ENCODE results near the gene XKR7.

The XKR7 gene

DNA sequence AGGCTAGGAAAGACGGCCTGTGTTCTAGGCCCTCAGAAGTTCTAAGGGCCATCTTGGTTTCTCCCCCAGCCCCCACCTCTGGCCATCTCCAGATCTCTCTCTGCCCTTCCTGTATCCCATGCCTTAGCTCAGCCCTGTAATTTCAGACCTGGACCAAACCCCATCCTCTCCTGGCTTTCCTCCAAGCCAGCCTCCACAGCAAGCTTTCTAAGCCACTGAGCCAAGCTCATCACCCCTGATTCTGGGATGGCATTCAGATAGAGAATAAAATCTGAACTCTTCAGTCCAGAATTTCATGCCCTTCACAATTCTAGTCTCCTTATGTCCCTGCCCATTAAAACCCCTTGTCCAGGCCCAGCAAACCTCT lies 23.4 kb downstream of the XKR7 start:
- H3K36me3 ChIP-seq (ENCODE audit: control insufficient read depth in 1 of 2, insufficient read depth in 2 of 2, low read depth in 1 of 2, low read length in 2 of 2): no peaks in the 10 kb centered on the region
- no peaks in the 10 kb centered on the region for H3K9me3 ChIP-seq (ENCODE audit: control insufficient read depth, low read length)
- peaks cover 3% of the 10 kb centered on the region for H3K4me1 ChIP-seq (ENCODE audit: control insufficient read depth, insufficient read depth, low read depth, low read length)
- H3K4me3 ChIP-seq (ENCODE audit: insufficient read depth in 1 of 2, low read depth in 1 of 2, low read length in 2 of 2): no peak overlapping the region
- H3K9ac ChIP-seq (ENCODE audit: low read length): no peak overlapping the region
- no peak for DNase-seq
- H3K27me3 ChIP-seq (ENCODE audit: control insufficient read depth in 1 of 2, insufficient read depth in 1 of 2, low read length in 2 of 2): peaks cover 53 to 55% of the 10 kb centered on the region in 2 experiments
- H2BK15ac ChIP-seq (ENCODE audit: low read depth, poor library complexity, severe bottlenecking): no peak overlapping the region
- no peak overlapping the region for H2BK12ac ChIP-seq (ENCODE audit: low read length in 2 of 2)
- H2BK120ac ChIP-seq (ENCODE audit: low read depth, low read length): no peak overlapping the region
- no peak overlapping the region for H3K18ac ChIP-seq (ENCODE audit: low read depth in 1 of 2, low read length in 2 of 2)
- H4K91ac ChIP-seq (ENCODE audit: low read length): no peak overlapping the region
- 60% methylated on average over 1 of the region's 1 CpG for WGBS
- H3K79me1 ChIP-seq (replicated peaks; ENCODE audit: low read length, poor library complexity, severe bottlenecking): no peaks in the 10 kb centered on the region
- H2BK5ac ChIP-seq (ENCODE audit: low read depth, low read length, poor library complexity, severe bottlenecking): no peak overlapping the region
- H3K4me2 ChIP-seq (ENCODE audit: low read length, poor library complexity, severe bottlenecking): no peak overlapping the region
- H3K23ac ChIP-seq (ENCODE audit: low read length in 2 of 2): no peak overlapping the region
- no peak overlapping the region for H4K8ac ChIP-seq (ENCODE audit: low read length)
- H2AFZ ChIP-seq (ENCODE audit: low read depth, low read length): no peak overlapping the region
- no peak overlapping the region for H3K27ac ChIP-seq (ENCODE audit: low read length, poor library complexity, severe bottlenecking)
- H3K14ac ChIP-seq (ENCODE audit: low read length in 2 of 2): no peak overlapping the region
- H3K4ac ChIP-seq (ENCODE audit: low read depth in 1 of 2, low read length in 2 of 2): no peak overlapping the region
- H2AK5ac ChIP-seq (ENCODE audit: low read length, severe bottlenecking): no peak overlapping the region

DNA sequence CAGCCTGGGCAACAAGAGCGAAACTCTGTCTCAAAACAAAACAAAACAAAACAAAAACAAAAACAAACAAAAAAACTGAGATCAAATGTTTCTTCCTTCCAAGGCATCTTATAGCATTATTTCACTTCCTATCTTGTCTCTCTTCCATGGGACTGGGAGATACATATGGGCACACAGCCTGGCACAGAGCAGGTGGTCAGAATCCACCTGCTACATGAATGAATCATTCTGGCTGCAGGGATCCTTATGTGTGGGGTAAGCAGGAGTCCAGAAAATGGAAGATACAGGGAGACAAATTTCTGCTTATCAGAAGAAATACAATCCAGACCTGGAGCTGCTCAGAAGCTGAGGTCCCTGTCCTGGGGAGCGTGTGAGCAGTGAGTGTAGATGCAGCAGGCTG lies 24.1 kb downstream of the XKR7 start:
- H2BK120ac ChIP-seq (ENCODE audit: low read depth, low read length): no peak overlapping the region
- no peak overlapping the region for H3K14ac ChIP-seq (ENCODE audit: low read length in 2 of 2)
- no peak overlapping the region for H3K4me3 ChIP-seq (ENCODE audit: insufficient read depth in 1 of 2, low read depth in 1 of 2, low read length in 2 of 2)
- H2BK15ac ChIP-seq (ENCODE audit: low read depth, poor library complexity, severe bottlenecking): no peak overlapping the region
- no peak overlapping the region for H3K18ac ChIP-seq (ENCODE audit: low read depth in 1 of 2, low read length in 2 of 2)
- no peaks in the 10 kb centered on the region for H3K36me3 ChIP-seq (ENCODE audit: control insufficient read depth in 1 of 2, insufficient read depth in 2 of 2, low read depth in 1 of 2, low read length in 2 of 2)
- H3K4ac ChIP-seq (ENCODE audit: low read depth in 1 of 2, low read length in 2 of 2): no peak overlapping the region
- H2AFZ ChIP-seq (ENCODE audit: low read depth, low read length): no peak overlapping the region
- H3K23ac ChIP-seq (ENCODE audit: low read length in 2 of 2): no peak overlapping the region
- H2BK5ac ChIP-seq (ENCODE audit: low read depth, low read length, poor library complexity, severe bottlenecking): no peak overlapping the region
- H4K91ac ChIP-seq (ENCODE audit: low read length): no peak overlapping the region
- no peaks in the 10 kb centered on the region for H3K79me1 ChIP-seq (replicated peaks; ENCODE audit: low read length, poor library complexity, severe bottlenecking)
- H3K27ac ChIP-seq (ENCODE audit: low read length, poor library complexity, severe bottlenecking): no peak overlapping the region
- no peak overlapping the region for H2AK5ac ChIP-seq (ENCODE audit: low read length, severe bottlenecking)
- DNase-seq: no peak
- H3K4me2 ChIP-seq (ENCODE audit: low read length, poor library complexity, severe bottlenecking): no peak overlapping the region
- H3K27me3 ChIP-seq (ENCODE audit: control insufficient read depth in 1 of 2, insufficient read depth in 1 of 2, low read length in 2 of 2): peaks cover 54 to 62% of the 10 kb centered on the region in 2 experiments
- no peak overlapping the region for H3K9ac ChIP-seq (ENCODE audit: low read length)
- H2BK12ac ChIP-seq (ENCODE audit: low read length in 2 of 2): no peak overlapping the region
- no peaks in the 10 kb centered on the region for H3K9me3 ChIP-seq (ENCODE audit: control insufficient read depth, low read length)
- no peak overlapping the region for H4K8ac ChIP-seq (ENCODE audit: low read length)
- H3K4me1 ChIP-seq (ENCODE audit: control insufficient read depth, insufficient read depth, low read depth, low read length): peaks cover 3% of the 10 kb centered on the region
- WGBS: 76% methylated on average over 2 of the region's 2 CpGs

DNA sequence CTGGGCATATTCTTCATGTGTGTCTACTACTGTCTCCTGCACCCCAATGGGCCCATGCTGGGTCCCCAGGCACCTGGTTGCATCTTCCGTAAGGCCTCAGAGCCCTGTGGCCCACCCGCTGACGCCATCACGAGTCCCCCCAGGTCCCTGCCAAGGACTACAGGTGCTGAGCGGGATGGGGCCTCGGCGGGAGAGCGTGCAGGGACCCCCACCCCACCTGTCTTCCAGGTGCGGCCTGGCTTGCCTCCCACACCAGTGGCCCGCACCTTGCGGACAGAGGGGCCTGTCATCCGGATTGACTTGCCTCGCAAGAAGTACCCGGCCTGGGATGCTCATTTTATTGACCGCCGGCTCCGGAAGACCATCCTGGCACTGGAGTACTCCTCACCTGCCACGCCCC lies 29.0 kb downstream of the XKR7 start:
- Histone ChIP-seq H3K4ac (ENCODE audit: low read depth in 1 of 2, low read length in 2 of 2) (no peak overlapping the region), H3K23ac (ENCODE audit: low read length in 2 of 2) (no peak overlapping the region), H2BK120ac (ENCODE audit: low read depth, low read length) (no peak overlapping the region), H3K9ac (ENCODE audit: low read length) (no peak overlapping the region), H2AK5ac (ENCODE audit: low read length, severe bottlenecking) (no peak overlapping the region), H3K79me1 (replicated peaks; ENCODE audit: low read length, poor library complexity, severe bottlenecking) (no peaks in the 10 kb centered on the region), H3K4me3 (ENCODE audit: insufficient read depth in 1 of 2, low read depth in 1 of 2, low read length in 2 of 2) (no peak overlapping the region), H4K8ac (ENCODE audit: low read length) (no peak overlapping the region), H3K9me3 (ENCODE audit: control insufficient read depth, low read length) (no peaks in the 10 kb centered on the region), H3K27ac (ENCODE audit: low read length, poor library complexity, severe bottlenecking) (no peak overlapping the region), H4K91ac (ENCODE audit: low read length) (no peak overlapping the region), H2BK15ac (ENCODE audit: low read depth, poor library complexity, severe bottlenecking) (no peak overlapping the region), H3K14ac (ENCODE audit: low read length in 2 of 2) (no peak overlapping the region), H3K4me1 (ENCODE audit: control insufficient read depth, insufficient read depth, low read depth, low read length) (peaks cover 3% of the 10 kb centered on the region), H3K4me2 (ENCODE audit: low read length, poor library complexity, severe bottlenecking) (no peak overlapping the region), H2AFZ (ENCODE audit: low read depth, low read length) (no peak overlapping the region), H2BK12ac (ENCODE audit: low read length in 2 of 2) (no peak overlapping the region), H3K36me3 (ENCODE audit: control insufficient read depth in 1 of 2, insufficient read depth in 2 of 2, low read depth in 1 of 2, low read length in 2 of 2) (no peaks in the 10 kb centered on the region), H3K27me3 (ENCODE audit: control insufficient read depth in 1 of 2, insufficient read depth in 1 of 2, low read length in 2 of 2) (peaks cover 88 to 95% of the 10 kb centered on the region in 2 experiments), H2BK5ac (ENCODE audit: low read depth, low read length, poor library complexity, severe bottlenecking) (no peak overlapping the region), H3K18ac (ENCODE audit: low read depth in 1 of 2, low read length in 2 of 2) (no peak overlapping the region)
- no peak for DNase-seq
- 91% methylated on average over 18 of the region's 18 CpGs for WGBS

- no peak overlapping the region for H2BK15ac ChIP-seq (ENCODE audit: low read depth, poor library complexity, severe bottlenecking)
- peaks cover 85 to 95% of the 10 kb centered on the region in 2 experiments for H3K27me3 ChIP-seq (ENCODE audit: control insufficient read depth in 1 of 2, insufficient read depth in 1 of 2, low read length in 2 of 2)
- H4K91ac ChIP-seq (ENCODE audit: low read length): no peak overlapping the region
- no peak overlapping the region for H2BK5ac ChIP-seq (ENCODE audit: low read depth, low read length, poor library complexity, severe bottlenecking)
- no peaks in the 10 kb centered on the region for H3K79me1 ChIP-seq (replicated peaks; ENCODE audit: low read length, poor library complexity, severe bottlenecking)
- H3K9me3 ChIP-seq (ENCODE audit: control insufficient read depth, low read length): no peaks in the 10 kb centered on the region
- H3K4ac ChIP-seq (ENCODE audit: low read depth in 1 of 2, low read length in 2 of 2): no peak overlapping the region
- no peak overlapping the region for H2AFZ ChIP-seq (ENCODE audit: low read depth, low read length)
- WGBS: 47% methylated on average over 2 of the region's 2 CpGs
- H3K4me2 ChIP-seq (ENCODE audit: low read length, poor library complexity, severe bottlenecking): no peak overlapping the region
- no peak overlapping the region for H2BK12ac ChIP-seq (ENCODE audit: low read length in 2 of 2)
- no peak overlapping the region for H4K8ac ChIP-seq (ENCODE audit: low read length)
- no peak overlapping the region for H3K23ac ChIP-seq (ENCODE audit: low read length in 2 of 2)
- H3K18ac ChIP-seq (ENCODE audit: low read depth in 1 of 2, low read length in 2 of 2): no peak overlapping the region
- no peak overlapping the region for H3K14ac ChIP-seq (ENCODE audit: low read length in 2 of 2)
- no peak overlapping the region for H3K4me3 ChIP-seq (ENCODE audit: insufficient read depth in 1 of 2, low read depth in 1 of 2, low read length in 2 of 2)
- H3K4me1 ChIP-seq (ENCODE audit: control insufficient read depth, insufficient read depth, low read depth, low read length): peaks cover 3% of the 10 kb centered on the region
- no peak overlapping the region for H3K27ac ChIP-seq (ENCODE audit: low read length, poor library complexity, severe bottlenecking)
- no peak overlapping the region for H2BK120ac ChIP-seq (ENCODE audit: low read depth, low read length)
- no peaks in the 10 kb centered on the region for H3K36me3 ChIP-seq (ENCODE audit: control insufficient read depth in 1 of 2, insufficient read depth in 2 of 2, low read depth in 1 of 2, low read length in 2 of 2)
- H2AK5ac ChIP-seq (ENCODE audit: low read length, severe bottlenecking): no peak overlapping the region
- no peak overlapping the region for H3K9ac ChIP-seq (ENCODE audit: low read length)
- DNase-seq: no peak
These were observed 30.3 kb downstream of the XKR7 start for GRCh38 chr20:31998246-31998645.
